SK-N-SH (cell line): ENCODE data around the gene C1orf50.

Experiments
- CTCF ChIP-seq: fragments of 200-600 bp; sonication (generic); IDR thresholded peaks from 2 replicates; pipeline ENCODE4 v1.6.1; 2017; ENCODE audit warnings: antibody characterized with exemption, mild to moderate bottlenecking, moderate library complexity
- ELF1 ChIP-seq: IDR thresholded peaks from 2 replicates; pipeline ENCODE4 v1.4.0; 2012
- FOSL2 ChIP-seq: IDR thresholded peaks from 2 replicates; pipeline ENCODE4 v1.4.0; 2012; ENCODE audit warnings: low read depth, mild to moderate bottlenecking, moderate library complexity, borderline replicate concordance
- GATA2 ChIP-seq: sonication (generic); formaldehyde crosslinking; IDR thresholded peaks from 2 replicates; pipeline ENCODE4 v1.5.0; 2020; ENCODE audit warnings: mild to moderate bottlenecking, missing genetic modification reagents
- POLR2AphosphoS5 ChIP-seq: IDR thresholded peaks from 2 replicates; pipeline ENCODE4 v1.6.1; 2012; ENCODE audit warnings: low read depth, low read length
- RAD21 ChIP-seq: IDR thresholded peaks from 2 replicates; pipeline ENCODE4 v1.6.1; 2012; ENCODE audit warnings: mild to moderate bottlenecking, low read length
- RCOR1 ChIP-seq: fragments of 150-350 bp; IDR thresholded peaks from 2 replicates; pipeline ENCODE4 v1.6.1; 2017; ENCODE audit warnings: antibody characterized with exemption, low read length
- RFX5 ChIP-seq: IDR thresholded peaks from 2 replicates; pipeline ENCODE4 v1.6.1; 2012; ENCODE audit warnings: mild to moderate bottlenecking, improper control_type of control experiment, low read length
- RXRA ChIP-seq: IDR thresholded peaks from 2 replicates; pipeline ENCODE4 v1.4.0; 2012; ENCODE audit warnings: low read depth, mild to moderate bottlenecking, borderline replicate concordance
- SMC3 ChIP-seq: IDR thresholded peaks from 2 replicates; pipeline ENCODE4 v1.6.1; 2012; ENCODE audit warnings: low read depth, low read length, improper control_type of control experiment
- YY1 ChIP-seq: IDR thresholded peaks from 2 replicates; pipeline ENCODE4 v1.4.0; 2012; ENCODE audit warnings: low read depth, mild to moderate bottlenecking
- TF ChIP-seq, protein P1 (sequence below): IDR thresholded peaks from 2 replicates; pipeline ENCODE4 v1.4.0; 2012; ENCODE audit warnings: low read depth, borderline replicate concordance

GRCh38 chr1:42736152-42736551 is 30.9 kb upstream of the C1orf50 start:
- TF ChIP-seq RXRA (no peak), CTCF (no peak; the same call in 1 of the 2 replicates), SMC3 (no peak), ELF1 (no peak), GATA2 (no peak), YY1 (no peak), RFX5 (no peak), FOSL2 (no peak), RAD21 (no peak), POLR2AphosphoS5 (no peak), RCOR1 (no peak)
- TF ChIP-seq, protein P1, sequence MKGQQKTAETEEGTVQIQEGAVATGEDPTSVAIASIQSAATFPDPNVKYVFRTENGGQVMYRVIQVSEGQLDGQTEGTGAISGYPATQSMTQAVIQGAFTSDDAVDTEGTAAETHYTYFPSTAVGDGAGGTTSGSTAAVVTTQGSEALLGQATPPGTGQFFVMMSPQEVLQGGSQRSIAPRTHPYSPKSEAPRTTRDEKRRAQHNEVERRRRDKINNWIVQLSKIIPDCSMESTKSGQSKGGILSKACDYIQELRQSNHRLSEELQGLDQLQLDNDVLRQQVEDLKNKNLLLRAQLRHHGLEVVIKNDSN, result no peak
